CD4-positive, alpha-beta memory T cell (primary cell): ENCODE measurements around the gene IDH2. TPM values are rescaled to one million over a fixed set of nuclear protein-coding genes. Genes with fewer than 3 reads are reported as not detected.
"Not testable (repeated sequence)": the region's sequence is repeated elsewhere in the genome, so short reads cannot be mapped to it uniquely, and the experiment has no call there.

Source experiments
- CTCF ChIA-PET: fragments of 350-600 bp; sonication (Branson Sonifier 250); formaldehyde crosslinking; loops from one replicate; lab custom pipeline; 2021; ENCODE audit warnings: inconsistent platforms; ENCODE audit not compliant: partially characterized antibody; lab: Charles Lee
- POLR2A ChIA-PET: fragments of 350-600 bp; sonication (Branson Sonifier 250); formaldehyde crosslinking; loops from one replicate; lab custom pipeline; 2021; ENCODE audit not compliant: partially characterized antibody; lab: Charles Lee
- DNase-seq, 5 donors: peaks; one replicate each; pipeline versions ENCODE4 v3.0.0 to v3.0.0-alpha.2; 2020 to 2022; ENCODE audit warnings: mixed read lengths in 1 of 5
- H3K27ac ChIP-seq: one replicate; pipeline ENCODE4 v1.7.0; 2013; ENCODE audit warnings: low read depth, low read length
- H3K27me3 ChIP-seq: 2 replicates; pipeline ENCODE4 v1.7.0; 2013; ENCODE audit warnings: mild to moderate bottlenecking, low read length, moderate library complexity; ENCODE audit not compliant: insufficient read depth
- H3K36me3 ChIP-seq: 2 replicates; pipeline ENCODE4 v1.7.0; 2013; ENCODE audit warnings: mild to moderate bottlenecking, low read length, moderate library complexity; ENCODE audit not compliant: insufficient read depth
- H3K4me1 ChIP-seq: 2 replicates; pipeline ENCODE4 v1.7.0; 2013; ENCODE audit warnings: mild to moderate bottlenecking, low read length, moderate library complexity; ENCODE audit not compliant: insufficient read depth
- H3K4me3 ChIP-seq, 2 donors: one replicate each; pipeline ENCODE4 v1.7.0; 2013; ENCODE audit warnings: low read length in 2 of 2, mild to moderate bottlenecking in 1 of 2
- H3K9me3 ChIP-seq, 2 donors: one replicate each; pipeline ENCODE4 v1.7.0; 2013; ENCODE audit warnings: low read length in 2 of 2, control low read depth in 1 of 2; ENCODE audit not compliant: control insufficient read depth in 1 of 2
- H3K27ac Mint-ChIP-seq, 7 donors: one replicate each; pipeline ENCODE4 v1.8.0; 2020 to 2021; ENCODE audit warnings: mixed read lengths in 7 of 7, mild to moderate bottlenecking in 6 of 7, inconsistent platforms in 3 of 7, moderate library complexity in 3 of 7
- H3K27me3 Mint-ChIP-seq, 2 donors: one replicate each; pipeline ENCODE4 v1.8.0; 2020 to 2021; ENCODE audit warnings: mixed read lengths in 2 of 2
- H3K36me3 Mint-ChIP-seq, 2 donors: one replicate each; pipeline ENCODE4 v1.8.0; 2020 to 2021; ENCODE audit warnings: mixed read lengths in 2 of 2, inconsistent platforms in 1 of 2, mild to moderate bottlenecking in 1 of 2
- H3K4me1 Mint-ChIP-seq, 4 donors: one replicate each; pipeline ENCODE4 v1.8.0; 2020 to 2021; ENCODE audit warnings: mixed read lengths in 4 of 4, mild to moderate bottlenecking in 1 of 4
- H3K4me3 Mint-ChIP-seq, 8 donors: one replicate each; pipeline ENCODE4 v1.8.0; 2020 to 2021; ENCODE audit warnings: mixed read lengths in 8 of 8, mild to moderate bottlenecking in 7 of 8, moderate library complexity in 6 of 8, inconsistent platforms in 3 of 8
- H3K9me3 Mint-ChIP-seq, 8 donors: one replicate each; pipeline ENCODE4 v1.8.0; 2020 to 2021; ENCODE audit warnings: mixed read lengths in 8 of 8, mild to moderate bottlenecking in 5 of 8, inconsistent platforms in 3 of 8, moderate library complexity in 1 of 8
- intact Hi-C: fragments of 100-400 bp; cut with micrococcal nuclease; formaldehyde crosslinking; loops from one replicate; pipeline ENCODE4 v1.15.1; 2023
- polyA plus RNA-seq, 2 donors: library from polyadenylated mRNA; unstranded; fragments of 300-500 nt; fragmentation: Illumina TruSeq; gene quantifications; one replicate each; pipeline ENCODE4 v1.2.3, GENCODE V29; 2021
- total RNA-seq, 2 experiments: library from RNA; stranded (reverse); gene quantifications; one replicate each; pipeline ENCODE4 v1.2.3, GENCODE V29; 2021

Gene IDH2
- total and polyA plus RNA-seq, 4 experiments from 2014 or later, result 41.2 to 139 (median 75.0) TPM

GRCh38 chr15:90143166-90143655 lies 40.9 kb upstream of the IDH2 start:
- POLR2A ChIA-PET, result no interaction called here
- peak; percentile 50 to 62 (median 56) for DNase-seq
- Mint-ChIP-seq H3K9me3 (peaks cover 0 to 14% (median 6%) of the 10 kb centered on the region in 8 donors), H3K27me3 (no peaks in the 10 kb centered on the region), H3K36me3 (no peaks in the 10 kb centered on the region), H3K4me1 (peaks cover 11 to 40% (median 21%) of the 10 kb centered on the region in 4 donors), H3K4me3 (peak overlapping the region in 5 of 8 donors; percentile 35 to 69 (median 60)), H3K27ac (peak overlapping the region in 6 of 7 donors; percentile 62 to 92 (median 81))
- intact Hi-C loops, result loop anchor here (1.0 to 2.0 kb wide), 2 partner anchors 40 to 143 kb away; partner anchors contain the start of gene IDH2
- Histone ChIP-seq H3K9me3 (peaks cover 0 to 4% of the 10 kb centered on the region in 2 donors), H3K4me1 (peaks cover 18% of the 10 kb centered on the region), H3K4me3 (no peak overlapping the region), H3K27ac (no peak overlapping the region), H3K36me3 (no peaks in the 10 kb centered on the region), H3K27me3 (no peaks in the 10 kb centered on the region)
- CTCF ChIA-PET, result interaction anchor here (0.7 to 2.3 kb wide), 10 partner anchors 41 to 158 kb away, joined by 3 to 9 read pairs (median 4); partner anchors contain the start of genes IDH2, SEMA4B and TTLL13

DNA sequence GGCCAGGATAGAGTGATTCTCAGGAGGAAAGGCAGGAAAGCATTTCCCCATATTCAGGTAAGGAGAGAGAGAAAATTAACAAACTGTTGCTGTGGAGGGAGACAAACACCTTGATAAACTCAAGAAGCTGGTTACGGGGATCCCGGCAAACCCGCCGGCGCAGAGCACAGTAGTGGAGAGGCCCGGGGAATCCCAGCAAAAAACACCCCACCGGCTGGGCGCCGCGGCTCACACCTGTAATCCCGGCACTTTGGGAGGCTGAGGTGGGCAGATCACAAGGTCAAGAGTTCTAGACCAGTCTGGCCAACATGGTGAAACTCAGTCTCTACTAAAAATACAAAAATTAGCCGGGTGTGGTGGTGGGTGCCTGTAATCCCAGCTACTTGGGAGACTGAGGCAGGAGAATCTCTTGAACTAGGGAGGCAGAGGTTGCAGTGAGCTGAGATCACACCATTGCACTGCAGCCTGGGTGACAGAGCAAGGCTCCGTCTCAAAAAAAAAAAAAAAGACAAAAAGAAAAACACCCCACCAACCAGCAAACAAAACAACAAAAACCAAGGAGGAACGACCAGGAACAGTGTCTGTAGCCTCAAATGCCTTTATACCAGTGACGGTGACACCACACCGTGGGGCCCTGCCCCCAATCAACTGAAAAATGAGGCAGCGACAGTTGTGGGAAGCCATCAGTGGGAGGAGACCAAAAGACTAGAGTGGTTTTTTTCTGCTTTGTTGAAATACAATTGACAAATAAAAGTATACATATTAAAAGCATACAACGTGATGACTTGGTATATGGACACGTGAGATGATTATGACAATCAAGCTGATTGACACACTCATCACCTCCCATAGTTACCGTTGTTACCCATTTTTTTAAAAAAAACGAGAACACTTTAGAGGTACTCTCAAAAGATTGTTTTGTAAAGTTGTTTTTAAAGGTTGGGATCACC lies 40.2 kb upstream of the IDH2 start:
- intact Hi-C loops, result loop anchor here (1.0 to 2.0 kb wide), 2 partner anchors 40 to 144 kb away; partner anchors contain the start of gene IDH2
- Histone ChIP-seq H3K4me3 (no peak overlapping the region), H3K9me3 (peaks cover 0 to 4% of the 10 kb centered on the region in 2 donors), H3K27me3 (no peaks in the 10 kb centered on the region), H3K4me1 (peaks cover 18% of the 10 kb centered on the region), H3K36me3 (no peaks in the 10 kb centered on the region), H3K27ac (no peak overlapping the region)
- H3K9me3 Mint-ChIP-seq, result peaks cover 0 to 14% (median 6%) of the 10 kb centered on the region in 8 donors
- POLR2A ChIA-PET, result interaction anchor here (0.9 to 1.2 kb wide), 2 partner anchors 41 to 91 kb away, joined by 4 to 5 read pairs; partner anchors contain the start of genes CIB1 and GDPGP1
- H3K27me3 Mint-ChIP-seq, result no peaks in the 10 kb centered on the region
- DNase-seq, result peak; percentile 47 to 84 (median 59)
- no peaks in the 10 kb centered on the region for H3K36me3 Mint-ChIP-seq
- CTCF ChIA-PET, result interaction anchor here (0.7 to 2.3 kb wide), 10 partner anchors 40 to 159 kb away, joined by 3 to 9 read pairs (median 4); no protein-coding TSS in a partner anchor
- H3K4me3 Mint-ChIP-seq, result peak overlapping the region in 7 of 8 donors; percentile 35 to 74 (median 60)
- peak overlapping the region; percentile 23 to 92 (median 78) for H3K27ac Mint-ChIP-seq
- H3K4me1 Mint-ChIP-seq, result peaks cover 11 to 40% (median 21%) of the 10 kb centered on the region in 4 donors

DNA sequence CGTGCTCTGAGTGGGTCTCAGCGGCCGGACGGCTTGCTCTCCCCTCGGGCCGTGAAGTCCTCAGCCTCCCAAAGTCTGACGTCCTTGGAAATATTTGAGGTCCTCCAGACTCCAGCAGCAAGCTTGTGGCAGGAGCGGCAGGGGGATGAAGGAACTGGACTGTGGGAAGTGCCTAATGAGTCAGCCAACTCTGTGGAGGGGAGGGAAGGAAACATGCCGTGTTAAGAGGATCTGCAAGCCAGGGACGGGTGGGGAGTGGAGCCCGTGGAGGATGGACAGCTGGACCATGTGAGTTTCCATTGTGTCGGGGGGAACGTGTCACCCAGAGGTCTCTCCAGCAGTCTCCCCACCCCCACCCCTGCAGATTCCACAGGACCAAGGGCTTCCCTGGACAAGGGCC lies 39.4 kb upstream of the IDH2 start:
- DNase-seq, result no peak
- peak overlapping the region in 1 of 7 donors; percentile 50 for H3K27ac Mint-ChIP-seq
- no peaks in the 10 kb centered on the region for H3K27me3 ChIP-seq
- no peak overlapping the region for H3K27ac ChIP-seq
- peaks cover 11 to 40% (median 21%) of the 10 kb centered on the region in 4 donors for H3K4me1 Mint-ChIP-seq
- no peaks in the 10 kb centered on the region for H3K36me3 Mint-ChIP-seq
- CTCF ChIA-PET, result interaction anchor here (0.7 to 2.3 kb wide), 5 partner anchors 39 to 160 kb away, joined by 3 to 9 read pairs (median 4); no protein-coding TSS in a partner anchor
- H3K9me3 Mint-ChIP-seq, result peaks cover 0 to 14% (median 6%) of the 10 kb centered on the region in 8 donors
- peaks cover 18% of the 10 kb centered on the region for H3K4me1 ChIP-seq
- no peak overlapping the region for H3K4me3 ChIP-seq
- H3K36me3 ChIP-seq, result no peaks in the 10 kb centered on the region
- POLR2A ChIA-PET, result interaction anchor here (0.9 to 1.2 kb wide), 2 partner anchors 40 to 92 kb away, joined by 4 to 5 read pairs; partner anchors contain the start of genes CIB1 and GDPGP1
- H3K27me3 Mint-ChIP-seq, result no peaks in the 10 kb centered on the region
- no peak overlapping the region for H3K4me3 Mint-ChIP-seq
- H3K9me3 ChIP-seq, result peaks cover 0 to 4% of the 10 kb centered on the region in 2 donors
- intact Hi-C loops, result loop anchor here (2.0 kb wide), 1 partner anchor 39 kb away; the partner anchor contains the start of gene IDH2

DNA sequence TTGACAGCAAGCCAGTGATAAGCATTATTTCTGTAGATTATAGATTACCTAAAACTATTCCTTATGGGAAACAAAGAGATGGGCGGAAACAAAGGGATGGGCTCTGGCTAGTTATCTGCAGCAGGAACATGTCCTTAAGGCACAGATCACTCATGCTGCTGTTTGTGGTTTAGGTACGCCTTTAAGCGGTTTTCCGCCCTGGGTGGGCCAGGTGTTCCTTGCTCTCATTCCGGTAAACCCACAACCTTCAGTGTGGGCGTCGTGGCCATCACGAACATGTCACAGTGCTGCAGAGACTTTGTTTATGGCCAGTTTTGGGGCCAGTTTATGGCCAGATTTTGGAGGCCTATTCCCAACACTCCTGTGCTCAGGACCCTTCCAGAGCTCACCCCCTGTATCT lies 37.3 kb upstream of the IDH2 start:
- peaks cover 0 to 14% (median 6%) of the 10 kb centered on the region in 8 donors for H3K9me3 Mint-ChIP-seq
- CTCF ChIA-PET, result interaction anchor here (1.9 kb wide), 1 partner anchor 162 kb away, joined by 4 read pairs; no protein-coding TSS in a partner anchor

DNA sequence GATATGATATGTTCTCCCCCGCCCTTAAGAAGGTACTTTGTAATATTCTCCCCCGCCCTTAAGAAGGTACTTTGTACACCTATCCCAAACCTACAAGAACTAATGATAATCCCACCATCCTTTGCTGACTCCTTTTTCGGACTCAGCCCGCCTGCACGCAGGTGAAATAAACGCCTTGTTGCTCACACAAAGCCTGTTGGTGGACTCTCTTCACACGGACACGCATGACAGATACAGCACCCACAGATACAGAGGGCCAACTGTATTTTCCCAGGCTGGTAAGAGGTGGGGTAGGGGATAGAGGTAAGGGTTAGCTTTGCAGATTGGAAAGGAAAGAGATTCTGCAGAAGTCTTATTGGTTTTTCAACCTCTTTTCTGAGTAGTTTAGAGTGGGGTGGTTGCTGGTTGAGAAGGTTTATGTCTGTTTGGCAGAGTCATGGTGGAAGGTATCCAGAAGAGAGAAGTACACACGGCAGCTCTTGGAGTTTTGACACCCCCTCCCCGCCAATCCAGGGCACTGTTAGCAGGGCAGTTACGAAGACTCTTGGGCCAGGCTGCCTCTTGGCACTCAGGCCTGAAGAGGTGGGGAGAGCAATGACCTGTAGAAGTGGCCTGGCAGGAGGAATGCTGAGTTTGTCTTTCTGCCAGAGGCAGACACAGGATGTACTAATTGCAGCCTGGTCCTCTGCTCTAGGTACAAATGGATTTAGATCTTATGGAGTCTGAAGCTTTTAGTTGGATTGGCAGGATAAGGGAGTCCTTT lies 36.0 kb upstream of the IDH2 start:
- Mint-ChIP-seq H3K36me3 (no peaks in the 10 kb centered on the region), H3K27me3 (no peaks in the 10 kb centered on the region), H3K9me3 (peaks cover 0 to 14% (median 6%) of the 10 kb centered on the region in 8 donors), H3K4me1 (peaks cover 11 to 37% (median 21%) of the 10 kb centered on the region in 4 donors), H3K27ac (peak overlapping the region in 1 of 7 donors; percentile 65), H3K4me3 (no peak overlapping the region)
- intact Hi-C loops, result no loop called here
- peaks cover 0 to 4% of the 10 kb centered on the region in 2 donors for H3K9me3 ChIP-seq
- H3K27ac ChIP-seq, result no peak overlapping the region
- no peaks in the 10 kb centered on the region for H3K36me3 ChIP-seq
- ChIA-PET CTCF (no interaction called here), POLR2A (no interaction called here)
- peaks cover 16% of the 10 kb centered on the region for H3K4me1 ChIP-seq
- H3K4me3 ChIP-seq, result no peak overlapping the region
- DNase-seq, result no peak
- no peaks in the 10 kb centered on the region for H3K27me3 ChIP-seq

More for the DNA sequence above, 37.3 kb upstream of the IDH2 start:
- H3K4me3 ChIP-seq, H3K36me3 ChIP-seq, H3K27ac ChIP-seq, H3K27me3 ChIP-seq, POLR2A ChIA-PET, intact Hi-C loops, H3K27me3 Mint-ChIP-seq, H3K36me3 Mint-ChIP-seq, H3K9me3 ChIP-seq: not testable (repeated sequence)
- peak overlapping the region in 4 of 8 donors; percentile 25 to 68 (median 42) for H3K4me3 Mint-ChIP-seq
- DNase-seq, result peak in 4 of 5 donors; percentile 24 to 55 (median 37)
- peak overlapping the region in 6 of 7 donors; percentile 25 to 68 (median 50) for H3K27ac Mint-ChIP-seq
- peaks cover 11 to 37% (median 21%) of the 10 kb centered on the region in 4 donors for H3K4me1 Mint-ChIP-seq
- H3K4me1 ChIP-seq, result peaks cover 18% of the 10 kb centered on the region

GRCh38 chr15:90132437-90132836 lies 30.2 kb upstream of the IDH2 start:
- no peaks in the 10 kb centered on the region for H3K9me3 ChIP-seq

More at GRCh38 chr15:90132437-90132836, 30.2 kb upstream of the IDH2 start:
- Histone ChIP-seq H3K36me3 (no peaks in the 10 kb centered on the region), H3K4me3 (no peak overlapping the region), H3K27me3 (no peaks in the 10 kb centered on the region), H3K27ac (no peak overlapping the region), H3K4me1 (no peaks in the 10 kb centered on the region)
- intact Hi-C loops, result no loop called here
- POLR2A ChIA-PET, result no interaction called here
- Mint-ChIP-seq H3K9me3 (peaks cover 0 to 2% (median 0%) of the 10 kb centered on the region in 8 donors), H3K27ac (no peak overlapping the region), H3K4me1 (no peaks in the 10 kb centered on the region), H3K4me3 (no peak overlapping the region), H3K27me3 (peaks cover 1 to 2% of the 10 kb centered on the region in 2 donors), H3K36me3 (no peaks in the 10 kb centered on the region)
- DNase-seq, result no peak
- CTCF ChIA-PET, result no interaction called here
